Measurements from ENCODE around the gene FUZ. TPM values are rescaled to one million over a fixed set of nuclear protein-coding genes. Genes with fewer than 3 reads are reported as not detected.

The FUZ gene
- total RNA-seq, 2 donors from 2014 or later, result 7.4 to 14.9 TPM

DNA sequence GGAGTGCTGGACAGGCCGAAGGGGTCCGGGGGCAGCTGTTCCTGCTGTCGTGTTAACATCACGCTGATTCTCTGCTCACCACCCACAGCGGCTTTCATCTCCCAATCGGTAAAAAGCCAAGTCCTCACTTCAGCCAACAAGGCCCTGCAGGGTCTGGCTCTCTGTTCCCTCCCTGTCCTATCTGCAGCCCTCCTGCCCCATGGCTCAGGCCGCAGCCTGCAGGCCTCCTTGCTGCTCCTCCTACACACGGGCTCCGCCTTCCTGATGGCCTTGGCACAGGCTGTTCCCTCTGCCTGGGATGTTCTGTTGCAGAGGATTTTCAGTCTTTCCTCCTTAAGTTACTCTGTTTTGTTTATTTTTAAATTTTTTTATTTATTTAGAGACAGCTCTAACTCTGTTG is 22.2 kb downstream of the FUZ start:
- H3K36me3 ChIP-seq, result peaks cover 7% of the 10 kb centered on the region
- no peak overlapping the region for H3K27ac ChIP-seq

DNA sequence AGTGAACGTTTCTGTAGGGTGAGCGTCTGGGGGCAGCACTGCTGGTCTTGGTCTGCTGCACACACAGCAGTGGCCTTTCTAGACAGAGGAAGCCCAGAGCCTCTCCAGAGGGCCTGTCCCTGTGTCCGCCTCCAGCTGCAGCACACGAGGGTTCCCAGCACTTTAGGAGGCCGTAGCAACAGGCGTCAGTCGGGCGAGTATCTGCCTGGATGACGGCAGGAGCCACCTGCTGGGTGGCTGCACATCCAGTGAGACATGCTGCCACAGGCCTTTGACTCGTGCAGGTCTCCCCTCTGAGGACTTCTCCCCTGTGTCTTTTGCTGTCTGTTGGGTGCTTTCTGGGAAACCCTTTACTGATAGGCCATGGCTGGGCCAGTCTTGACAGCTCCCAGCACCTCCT is 24.2 kb downstream of the FUZ start:
- H3K36me3 ChIP-seq, result peaks cover 3% of the 10 kb centered on the region
- DNase-seq, result no peak
- intact Hi-C loops (cut with DNase I), result no loop called here

More for the DNA sequence above, 22.2 kb downstream of the FUZ start:
- Histone ChIP-seq H3K9me3 (no peaks in the 10 kb centered on the region), H3K9ac (ENCODE audit: low read depth in 2 of 2, low read length in 2 of 2) (no peak overlapping the region), H3K27me3 (no peaks in the 10 kb centered on the region), H3K4me3 (no peak overlapping the region), H3K4me1 (no peaks in the 10 kb centered on the region)
- TF ChIP-seq, protein P1, sequence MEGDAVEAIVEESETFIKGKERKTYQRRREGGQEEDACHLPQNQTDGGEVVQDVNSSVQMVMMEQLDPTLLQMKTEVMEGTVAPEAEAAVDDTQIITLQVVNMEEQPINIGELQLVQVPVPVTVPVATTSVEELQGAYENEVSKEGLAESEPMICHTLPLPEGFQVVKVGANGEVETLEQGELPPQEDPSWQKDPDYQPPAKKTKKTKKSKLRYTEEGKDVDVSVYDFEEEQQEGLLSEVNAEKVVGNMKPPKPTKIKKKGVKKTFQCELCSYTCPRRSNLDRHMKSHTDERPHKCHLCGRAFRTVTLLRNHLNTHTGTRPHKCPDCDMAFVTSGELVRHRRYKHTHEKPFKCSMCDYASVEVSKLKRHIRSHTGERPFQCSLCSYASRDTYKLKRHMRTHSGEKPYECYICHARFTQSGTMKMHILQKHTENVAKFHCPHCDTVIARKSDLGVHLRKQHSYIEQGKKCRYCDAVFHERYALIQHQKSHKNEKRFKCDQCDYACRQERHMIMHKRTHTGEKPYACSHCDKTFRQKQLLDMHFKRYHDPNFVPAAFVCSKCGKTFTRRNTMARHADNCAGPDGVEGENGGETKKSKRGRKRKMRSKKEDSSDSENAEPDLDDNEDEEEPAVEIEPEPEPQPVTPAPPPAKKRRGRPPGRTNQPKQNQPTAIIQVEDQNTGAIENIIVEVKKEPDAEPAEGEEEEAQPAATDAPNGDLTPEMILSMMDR (IDR thresholded peaks at IDR 0.05), result no peak
- no peak for DNase-seq
- intact Hi-C loops (cut with DNase I), result no loop called here

DNA sequence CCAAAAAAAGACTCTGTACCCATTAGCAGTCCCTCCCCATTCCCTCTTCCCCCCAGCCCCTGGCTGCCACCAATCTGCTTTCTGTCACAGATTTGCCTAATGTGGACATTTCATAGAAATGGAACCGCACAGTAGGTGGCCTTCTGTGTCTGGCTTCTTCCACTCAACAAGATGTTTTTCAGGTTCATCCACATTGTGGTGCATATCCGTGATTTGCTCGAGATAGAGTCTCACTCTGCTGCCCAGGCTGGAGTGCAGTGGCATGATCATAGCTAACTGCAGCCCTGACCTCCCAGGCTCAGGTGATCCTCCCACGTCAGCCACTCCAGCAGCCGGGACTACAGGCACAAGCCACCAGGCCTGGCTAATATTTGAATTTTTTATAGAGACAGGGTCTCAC is 25.3 kb downstream of the FUZ start:
- H3K9ac ChIP-seq (ENCODE audit: low read depth in 2 of 2, low read length in 2 of 2), result no peak overlapping the region
- H3K4me1 ChIP-seq, result no peaks in the 10 kb centered on the region
- no peaks in the 10 kb centered on the region for H3K9me3 ChIP-seq
- intact Hi-C loops (cut with DNase I), result no loop called here
- DNase-seq, result no peak
- H3K36me3 ChIP-seq, result no peaks in the 10 kb centered on the region
- H3K4me3 ChIP-seq, result no peak overlapping the region
- H3K27me3 ChIP-seq, result no peaks in the 10 kb centered on the region
- TF ChIP-seq, protein P1 (IDR thresholded peaks at IDR 0.05), result no peak
- no peak overlapping the region for H3K27ac ChIP-seq

More for the DNA sequence above, 24.2 kb downstream of the FUZ start:
- Histone ChIP-seq H3K4me3 (no peak overlapping the region), H3K4me1 (no peaks in the 10 kb centered on the region), H3K27ac (no peak overlapping the region), H3K27me3 (no peaks in the 10 kb centered on the region), H3K9me3 (no peaks in the 10 kb centered on the region), H3K9ac (ENCODE audit: low read depth in 2 of 2, low read length in 2 of 2) (no peak overlapping the region)
- TF ChIP-seq, protein P1 (IDR thresholded peaks at IDR 0.05), result no peak

DNA sequence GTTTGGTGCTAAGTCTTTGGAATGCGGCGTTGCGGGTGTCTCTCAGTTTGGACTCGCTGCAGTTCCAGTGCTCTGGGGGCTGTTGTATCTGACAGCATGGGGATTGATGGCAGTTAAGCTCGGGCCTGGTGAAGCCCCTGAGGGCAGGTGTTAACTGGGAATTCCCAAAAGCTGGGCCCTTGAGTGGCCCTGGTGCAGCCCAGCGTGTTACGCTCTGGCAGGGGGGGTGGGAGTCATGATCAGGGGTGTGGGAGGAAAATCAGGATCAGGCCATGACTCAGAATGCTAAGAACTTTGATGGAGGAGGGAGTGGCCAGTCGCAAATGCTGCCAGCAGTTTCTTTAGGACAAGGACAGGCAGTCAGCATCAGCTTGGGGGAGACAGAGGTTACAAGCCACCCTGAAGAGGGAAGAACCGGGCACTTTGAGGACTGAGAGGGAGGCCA is 26.7 kb downstream of the FUZ start:
- no peaks in the 10 kb centered on the region for H3K36me3 ChIP-seq
- no peak overlapping the region for H3K9ac ChIP-seq (ENCODE audit: low read depth in 2 of 2, low read length in 2 of 2)

DNA sequence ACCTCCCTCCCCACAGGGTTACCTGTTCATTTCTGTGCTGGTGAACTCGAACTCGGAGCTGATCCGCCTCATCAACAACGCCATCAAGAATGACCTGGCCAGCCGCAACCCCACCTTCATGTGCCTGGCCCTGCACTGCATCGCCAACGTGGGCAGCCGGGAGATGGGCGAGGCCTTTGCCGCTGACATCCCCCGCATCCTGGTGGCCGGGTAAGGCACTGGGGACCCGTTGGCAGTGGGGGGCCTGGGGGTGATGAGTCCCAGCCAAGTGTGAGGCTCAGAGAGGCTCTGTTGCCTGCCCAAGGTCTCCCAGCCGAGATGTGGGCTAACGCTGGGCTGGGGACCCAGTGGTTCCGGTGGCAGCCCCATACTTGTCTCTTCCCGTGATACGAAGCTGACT is 30.6 kb downstream of the FUZ start:
- Histone ChIP-seq H3K9ac (ENCODE audit: low read depth in 2 of 2, low read length in 2 of 2) (no peak overlapping the region), H3K27ac (no peak overlapping the region), H3K4me3 (no peak overlapping the region), H3K4me1 (no peaks in the 10 kb centered on the region), H3K36me3 (no peaks in the 10 kb centered on the region), H3K27me3 (no peaks in the 10 kb centered on the region), H3K9me3 (no peaks in the 10 kb centered on the region)
- intact Hi-C loops (cut with DNase I), result no loop called here
- DNase-seq, result no peak
- TF ChIP-seq, protein P1 (IDR thresholded peaks at IDR 0.05), result no peak

More for the DNA sequence above, 26.7 kb downstream of the FUZ start:
- Histone ChIP-seq H3K4me1 (no peaks in the 10 kb centered on the region), H3K9me3 (no peaks in the 10 kb centered on the region), H3K4me3 (no peak overlapping the region), H3K27me3 (no peaks in the 10 kb centered on the region), H3K27ac (no peak overlapping the region)
- intact Hi-C loops (cut with DNase I), result no loop called here
- no peak for DNase-seq
- TF ChIP-seq, protein P1 (IDR thresholded peaks at IDR 0.05), result no peak

Measured in colonic mucosa (tissue), 4 donors.